ENCODE results near the gene CELSR1.

CELSR1 gene, protein sequence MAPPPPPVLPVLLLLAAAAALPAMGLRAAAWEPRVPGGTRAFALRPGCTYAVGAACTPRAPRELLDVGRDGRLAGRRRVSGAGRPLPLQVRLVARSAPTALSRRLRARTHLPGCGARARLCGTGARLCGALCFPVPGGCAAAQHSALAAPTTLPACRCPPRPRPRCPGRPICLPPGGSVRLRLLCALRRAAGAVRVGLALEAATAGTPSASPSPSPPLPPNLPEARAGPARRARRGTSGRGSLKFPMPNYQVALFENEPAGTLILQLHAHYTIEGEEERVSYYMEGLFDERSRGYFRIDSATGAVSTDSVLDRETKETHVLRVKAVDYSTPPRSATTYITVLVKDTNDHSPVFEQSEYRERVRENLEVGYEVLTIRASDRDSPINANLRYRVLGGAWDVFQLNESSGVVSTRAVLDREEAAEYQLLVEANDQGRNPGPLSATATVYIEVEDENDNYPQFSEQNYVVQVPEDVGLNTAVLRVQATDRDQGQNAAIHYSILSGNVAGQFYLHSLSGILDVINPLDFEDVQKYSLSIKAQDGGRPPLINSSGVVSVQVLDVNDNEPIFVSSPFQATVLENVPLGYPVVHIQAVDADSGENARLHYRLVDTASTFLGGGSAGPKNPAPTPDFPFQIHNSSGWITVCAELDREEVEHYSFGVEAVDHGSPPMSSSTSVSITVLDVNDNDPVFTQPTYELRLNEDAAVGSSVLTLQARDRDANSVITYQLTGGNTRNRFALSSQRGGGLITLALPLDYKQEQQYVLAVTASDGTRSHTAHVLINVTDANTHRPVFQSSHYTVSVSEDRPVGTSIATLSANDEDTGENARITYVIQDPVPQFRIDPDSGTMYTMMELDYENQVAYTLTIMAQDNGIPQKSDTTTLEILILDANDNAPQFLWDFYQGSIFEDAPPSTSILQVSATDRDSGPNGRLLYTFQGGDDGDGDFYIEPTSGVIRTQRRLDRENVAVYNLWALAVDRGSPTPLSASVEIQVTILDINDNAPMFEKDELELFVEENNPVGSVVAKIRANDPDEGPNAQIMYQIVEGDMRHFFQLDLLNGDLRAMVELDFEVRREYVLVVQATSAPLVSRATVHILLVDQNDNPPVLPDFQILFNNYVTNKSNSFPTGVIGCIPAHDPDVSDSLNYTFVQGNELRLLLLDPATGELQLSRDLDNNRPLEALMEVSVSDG (N-terminal part only)

DNA sequence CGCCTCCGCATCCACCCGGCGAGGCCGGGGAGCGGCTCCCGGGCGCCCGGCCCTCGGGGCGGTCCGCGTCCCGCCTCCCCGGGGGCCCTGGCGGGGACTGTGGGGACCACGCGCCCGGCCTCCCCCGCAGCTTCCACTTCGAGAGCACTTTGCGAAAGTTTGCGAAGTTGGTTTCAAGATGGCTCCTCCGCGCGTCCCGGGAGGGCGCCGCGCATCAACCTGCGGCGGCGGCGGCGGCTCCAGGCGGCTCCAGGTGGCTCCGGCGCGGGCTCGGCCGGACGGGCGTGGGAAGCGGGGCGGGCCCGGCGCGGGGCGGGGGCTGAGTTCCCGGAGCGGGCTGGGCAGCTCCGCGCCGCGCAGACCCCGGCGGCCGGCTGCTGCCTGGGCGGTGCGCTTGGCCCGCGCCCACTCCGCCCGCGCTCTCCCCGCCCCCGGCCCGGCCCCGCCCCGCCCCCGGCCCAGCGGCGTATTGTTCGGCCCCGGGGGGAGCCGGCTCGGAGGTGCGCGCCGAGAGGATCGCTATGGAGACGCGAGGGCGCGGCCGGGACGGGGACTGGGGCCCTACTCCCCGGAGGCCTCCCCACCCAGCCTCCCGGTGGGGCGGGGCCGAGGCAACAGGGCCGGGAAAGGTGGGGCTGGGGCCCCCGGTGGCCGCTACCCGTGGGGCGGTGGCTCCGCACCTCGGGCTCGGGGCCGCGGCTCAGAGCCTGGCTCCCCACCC is at the start of gene CELSR1:
Gene CELSR1 (minus strand): TSS at position 396 of the 721 bp plus-strand sequence. CDS start 450 bp downstream, outside the sequence.
- Histone ChIP-seq H3K9ac (ENCODE audit: low read depth, low read length) (peak within 1 kb of the TSS; percentile 56; the same call in 1 of the 2 replicates), H3K27ac (ENCODE audit: low read depth, low read length) (no peak within 1 kb of the TSS), H3K27me3 (ENCODE audit: control insufficient read depth, insufficient read depth, low read length) (peaks cover 49% of the 10 kb centered on the region), H3K9me3 (ENCODE audit: control insufficient read depth, insufficient read depth, low read length) (no peaks in the 10 kb centered on the region), H3K36me3 (ENCODE audit: control insufficient read depth, insufficient read depth, low read length) (peaks cover 20% of the 10 kb centered on the region; the same call in 1 of the 2 replicates), H3K4me1 (ENCODE audit: control insufficient read depth, insufficient read depth, low read length) (0 out of 2 replicates have a peak, but pooled peaks cover 7% of the 10 kb centered on the region), H3K4me3 (ENCODE audit: low read depth, low read length) (peak within 1 kb of the TSS; percentile 63)

DNA sequence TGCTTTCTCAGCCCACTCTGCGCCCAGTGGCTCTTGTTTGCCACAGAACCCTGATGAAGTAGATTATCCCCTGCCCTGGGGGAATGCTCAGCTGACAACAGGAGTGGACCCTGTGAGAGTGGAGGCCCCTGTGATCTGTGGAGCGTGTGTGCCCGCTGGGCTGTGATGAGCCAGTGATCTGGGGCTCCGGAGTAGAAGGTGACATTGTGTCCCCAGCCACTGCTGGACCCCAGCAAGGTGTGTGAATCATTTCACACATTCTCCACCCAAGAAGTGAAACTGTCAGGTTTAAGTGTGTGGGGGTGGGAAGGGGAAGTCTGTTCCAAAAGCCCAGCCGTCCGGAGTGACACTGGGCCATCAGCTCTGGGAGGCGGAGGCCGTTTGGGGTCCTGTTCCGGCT is 49.6 kb upstream of the CELSR1 start:
- Histone ChIP-seq H3K4me1 (ENCODE audit: control insufficient read depth, insufficient read depth, low read length) (peaks cover 22% of the 10 kb centered on the region), H3K27ac (ENCODE audit: low read depth, low read length) (no peak overlapping the region), H3K4me3 (ENCODE audit: low read depth, low read length) (no peak overlapping the region), H3K36me3 (ENCODE audit: control insufficient read depth, insufficient read depth, low read length) (no peaks in the 10 kb centered on the region), H3K27me3 (ENCODE audit: control insufficient read depth, insufficient read depth, low read length) (no peaks in the 10 kb centered on the region), H3K9me3 (ENCODE audit: control insufficient read depth, insufficient read depth, low read length) (no peaks in the 10 kb centered on the region), H3K9ac (ENCODE audit: low read depth, low read length) (no peak overlapping the region)

GRCh38 chr22:46586531-46587011 is 49.2 kb upstream of the CELSR1 start:
- no peak overlapping the region for H3K27ac ChIP-seq (ENCODE audit: low read depth, low read length)
- peaks cover 22% of the 10 kb centered on the region for H3K4me1 ChIP-seq (ENCODE audit: control insufficient read depth, insufficient read depth, low read length)
- no peaks in the 10 kb centered on the region for H3K9me3 ChIP-seq (ENCODE audit: control insufficient read depth, insufficient read depth, low read length)
- H3K27me3 ChIP-seq (ENCODE audit: control insufficient read depth, insufficient read depth, low read length): no peaks in the 10 kb centered on the region
- no peak overlapping the region for H3K4me3 ChIP-seq (ENCODE audit: low read depth, low read length)
- no peak overlapping the region for H3K9ac ChIP-seq (ENCODE audit: low read depth, low read length)
- H3K36me3 ChIP-seq (ENCODE audit: control insufficient read depth, insufficient read depth, low read length): no peaks in the 10 kb centered on the region

DNA sequence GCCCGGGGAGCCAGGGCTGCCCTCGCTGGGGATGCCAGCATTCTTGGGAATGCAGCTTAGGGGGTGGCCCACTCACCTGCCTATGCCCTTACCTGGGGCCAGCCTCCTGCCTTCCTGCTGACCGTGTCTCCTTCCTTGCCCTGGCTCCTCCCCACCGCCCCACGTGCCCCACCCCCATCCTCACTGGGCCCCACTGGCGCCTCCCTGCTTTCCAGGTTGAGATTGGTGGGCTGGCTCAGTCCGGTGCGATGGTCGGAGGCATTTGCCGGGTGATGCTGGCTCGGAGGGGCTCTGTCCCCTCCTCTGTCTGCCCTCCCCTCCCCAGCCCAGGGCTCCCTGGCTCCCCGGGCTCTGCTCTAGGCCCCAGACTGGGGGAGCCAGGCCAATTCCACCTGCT is 48.7 kb upstream of the CELSR1 start:
- Histone ChIP-seq H3K36me3 (ENCODE audit: control insufficient read depth, insufficient read depth, low read length) (no peaks in the 10 kb centered on the region), H3K9ac (ENCODE audit: low read depth, low read length) (no peak overlapping the region), H3K4me1 (ENCODE audit: control insufficient read depth, insufficient read depth, low read length) (peaks cover 24% of the 10 kb centered on the region), H3K9me3 (ENCODE audit: control insufficient read depth, insufficient read depth, low read length) (no peaks in the 10 kb centered on the region), H3K27ac (ENCODE audit: low read depth, low read length) (no peak overlapping the region), H3K4me3 (ENCODE audit: low read depth, low read length) (no peak overlapping the region), H3K27me3 (ENCODE audit: control insufficient read depth, insufficient read depth, low read length) (no peaks in the 10 kb centered on the region)

- Histone ChIP-seq H3K27me3 (ENCODE audit: control insufficient read depth, insufficient read depth, low read length) (no peaks in the 10 kb centered on the region), H3K4me3 (ENCODE audit: low read depth, low read length) (no peak overlapping the region), H3K27ac (ENCODE audit: low read depth, low read length) (no peak overlapping the region), H3K9ac (ENCODE audit: low read depth, low read length) (no peak overlapping the region), H3K36me3 (ENCODE audit: control insufficient read depth, insufficient read depth, low read length) (no peaks in the 10 kb centered on the region), H3K4me1 (ENCODE audit: control insufficient read depth, insufficient read depth, low read length) (peaks cover 26% of the 10 kb centered on the region), H3K9me3 (ENCODE audit: control insufficient read depth, insufficient read depth, low read length) (no peaks in the 10 kb centered on the region)
These were observed 48.1 kb upstream of the CELSR1 start for GRCh38 chr22:46585340-46586122.

DNA sequence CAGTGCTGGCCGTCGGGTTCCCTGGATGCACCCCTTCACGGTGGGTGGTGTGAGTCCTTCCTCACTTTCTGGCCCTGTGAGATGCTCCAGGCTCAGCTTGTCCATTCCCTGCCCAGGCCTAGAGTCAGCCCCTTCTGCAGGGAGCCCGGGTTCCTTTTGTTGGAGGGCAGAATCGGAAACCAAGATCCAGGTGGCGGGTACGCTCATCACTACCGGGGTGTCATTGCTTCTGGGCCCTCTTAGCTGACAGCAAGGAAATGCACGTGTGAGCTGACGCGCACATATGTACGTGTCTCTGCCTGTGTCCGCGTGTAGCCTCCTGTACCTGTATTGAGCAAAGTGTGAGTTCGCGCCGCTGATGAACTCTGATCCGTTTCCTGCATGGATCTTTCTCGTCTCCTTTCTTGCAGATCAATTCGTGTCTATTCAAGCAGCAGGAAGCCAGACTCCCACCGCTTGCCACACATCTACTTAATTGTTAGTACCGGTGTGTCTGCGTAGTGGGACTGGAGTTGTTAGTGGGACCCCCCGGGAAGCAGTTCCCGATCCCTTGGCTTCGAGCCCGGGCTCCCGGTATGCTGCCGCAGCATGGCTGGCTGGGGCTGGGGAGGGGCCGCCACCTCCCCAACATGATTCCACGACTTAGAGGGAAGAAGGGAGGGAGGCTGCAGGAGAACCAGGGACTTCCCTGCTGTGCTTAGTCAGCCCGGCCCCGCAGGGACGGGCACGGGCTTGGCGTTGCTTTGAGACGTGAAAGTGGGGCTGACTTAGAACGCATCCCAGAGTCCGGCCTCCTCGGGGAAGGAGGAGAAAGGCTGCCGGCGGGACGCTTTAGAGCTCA is 46.9 kb upstream of the CELSR1 start:
- peaks cover 23% of the 10 kb centered on the region for H3K4me1 ChIP-seq (ENCODE audit: control insufficient read depth, insufficient read depth, low read length)
- H3K4me3 ChIP-seq (ENCODE audit: low read depth, low read length): peak overlapping the region; percentile 5; the same call in 1 of the 2 replicates
- H3K27ac ChIP-seq (ENCODE audit: low read depth, low read length): peak overlapping the region; percentile 50
- H3K9me3 ChIP-seq (ENCODE audit: control insufficient read depth, insufficient read depth, low read length): no peaks in the 10 kb centered on the region
- no peaks in the 10 kb centered on the region for H3K36me3 ChIP-seq (ENCODE audit: control insufficient read depth, insufficient read depth, low read length)
- H3K27me3 ChIP-seq (ENCODE audit: control insufficient read depth, insufficient read depth, low read length): no peaks in the 10 kb centered on the region
- H3K9ac ChIP-seq (ENCODE audit: low read depth, low read length): no peak overlapping the region

- no peaks in the 10 kb centered on the region for H3K36me3 ChIP-seq (ENCODE audit: control insufficient read depth, insufficient read depth, low read length)
- H3K4me1 ChIP-seq (ENCODE audit: control insufficient read depth, insufficient read depth, low read length): peaks cover 23% of the 10 kb centered on the region
- H3K9ac ChIP-seq (ENCODE audit: low read depth, low read length): no peak overlapping the region
- H3K9me3 ChIP-seq (ENCODE audit: control insufficient read depth, insufficient read depth, low read length): no peaks in the 10 kb centered on the region
- H3K27me3 ChIP-seq (ENCODE audit: control insufficient read depth, insufficient read depth, low read length): no peaks in the 10 kb centered on the region
- H3K4me3 ChIP-seq (ENCODE audit: low read depth, low read length): no peak overlapping the region
- no peak overlapping the region for H3K27ac ChIP-seq (ENCODE audit: low read depth, low read length)
These were observed 46.2 kb upstream of the CELSR1 start for GRCh38 chr22:46583571-46583970.

DNA sequence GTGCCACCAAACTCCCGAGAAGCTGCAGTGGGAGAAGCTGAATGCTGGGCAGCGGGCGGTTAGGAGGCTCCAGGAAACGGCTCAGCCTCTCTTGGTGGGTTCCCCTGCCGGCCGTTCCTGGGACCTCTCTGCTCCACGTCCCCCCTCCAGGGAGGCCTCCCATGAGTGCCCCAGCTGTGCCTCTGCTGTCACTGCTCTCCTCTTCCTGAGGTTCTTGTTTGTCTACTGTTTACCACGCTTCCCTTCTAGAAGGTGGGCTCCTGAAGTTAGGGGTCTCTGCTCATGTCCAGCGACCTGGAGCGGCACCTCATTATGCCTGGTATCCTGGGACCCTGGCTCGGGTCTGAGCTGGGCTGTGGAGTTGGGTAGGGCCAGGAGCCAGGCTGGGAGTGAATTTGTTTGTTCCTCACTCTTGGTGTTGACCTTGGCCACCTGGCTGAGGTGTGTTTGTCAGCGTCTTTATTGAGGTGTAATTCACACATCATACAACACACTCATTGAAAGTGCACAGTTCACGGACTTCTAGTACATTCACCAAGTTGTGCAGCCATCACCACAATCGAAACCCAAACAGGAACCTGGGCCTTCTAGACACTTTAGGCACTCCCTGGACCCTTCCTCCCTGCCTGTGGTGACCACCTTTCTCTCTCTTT is 45.0 kb upstream of the CELSR1 start:
- Histone ChIP-seq H3K9ac (ENCODE audit: low read depth, low read length) (no peak overlapping the region), H3K27ac (ENCODE audit: low read depth, low read length) (no peak overlapping the region), H3K9me3 (ENCODE audit: control insufficient read depth, insufficient read depth, low read length) (no peaks in the 10 kb centered on the region), H3K4me3 (ENCODE audit: low read depth, low read length) (no peak overlapping the region), H3K4me1 (ENCODE audit: control insufficient read depth, insufficient read depth, low read length) (peaks cover 29% of the 10 kb centered on the region), H3K36me3 (ENCODE audit: control insufficient read depth, insufficient read depth, low read length) (no peaks in the 10 kb centered on the region), H3K27me3 (ENCODE audit: control insufficient read depth, insufficient read depth, low read length) (peaks cover 9% of the 10 kb centered on the region; the same call in 1 of the 2 replicates)

Measured in HUES48 (cell line).